Liver (tissue), 9 donors: Measurements from ENCODE around the gene NTNG2. TPM values are rescaled to one million over a fixed set of nuclear protein-coding genes. Genes with fewer than 3 reads are reported as not detected.

Source experiments
- DNase-seq: peaks from one replicate; pipeline ENCODE4 v3.0.0-alpha.2; 2017; ENCODE audit warnings: low spot score
- H3K27ac ChIP-seq, 2 donors: one replicate each; pipeline ENCODE4 v1.7.0; 2013; ENCODE audit warnings: inconsistent platforms in 2 of 2, low read length in 2 of 2, control low read depth in 1 of 2, low read depth in 1 of 2, mild to moderate bottlenecking in 1 of 2
- H3K27me3 ChIP-seq, 4 donors: one replicate each; pipeline versions ENCODE4 v1.6.1 to v1.7.0; 2013; ENCODE audit warnings: low read length in 3 of 4, inconsistent platforms in 1 of 4, mild to moderate bottlenecking in 1 of 4, moderate library complexity in 1 of 4; ENCODE audit not compliant: control insufficient read depth in 4 of 4, insufficient read depth in 4 of 4
- H3K36me3 ChIP-seq, 4 donors: one replicate each; pipeline versions ENCODE4 v1.6.1 to v1.7.0; 2013; ENCODE audit warnings: low read length in 3 of 4, mild to moderate bottlenecking in 3 of 4, low read depth in 1 of 4, moderate library complexity in 1 of 4; ENCODE audit not compliant: control insufficient read depth in 4 of 4, insufficient read depth in 3 of 4
- H3K4me1 ChIP-seq, 4 donors: one replicate each; pipeline versions ENCODE4 v1.6.1 to v1.7.0; 2013; ENCODE audit warnings: low read length in 3 of 4, mild to moderate bottlenecking in 3 of 4, moderate library complexity in 1 of 4; ENCODE audit not compliant: control insufficient read depth in 4 of 4, insufficient read depth in 4 of 4
- H3K4me3 ChIP-seq, 3 donors: one replicate each; pipeline versions ENCODE4 v1.6.1 to v1.7.0; 2013; ENCODE audit warnings: low read length in 3 of 3, control low read depth in 1 of 3, low read depth in 1 of 3, mild to moderate bottlenecking in 1 of 3
- H3K9ac ChIP-seq, 2 donors: one replicate each; pipeline ENCODE4 v1.7.0; 2013; ENCODE audit warnings: low read length in 2 of 2, mild to moderate bottlenecking in 2 of 2, moderate library complexity in 2 of 2, control low read depth in 1 of 2, low read depth in 1 of 2
- H3K9me3 ChIP-seq, 4 donors: one replicate each; pipeline versions ENCODE4 v1.6.1 to v1.7.0; 2013; ENCODE audit warnings: low read length in 3 of 4; ENCODE audit not compliant: control insufficient read depth in 4 of 4
- ATF3 ChIP-seq: IDR thresholded peaks from 2 replicates; pipeline ENCODE4 v1.6.1; 2016; ENCODE audit warnings: antibody characterized with exemption
- CTCF ChIP-seq: fragments of 150-350 bp; IDR thresholded peaks from 2 replicates; pipeline ENCODE4 v1.5.1; 2017; ENCODE audit warnings: improper control_type of control experiment, low read depth, low read length; ENCODE audit not compliant: missing input control
- EGR1 ChIP-seq, 2 donors: IDR thresholded peaks; 2 replicates each; pipeline ENCODE4 v1.6.1; 2016 to 2018; ENCODE audit warnings: antibody characterized with exemption in 2 of 2, low read depth in 2 of 2
- FOXA1 ChIP-seq: IDR thresholded peaks from 2 replicates; pipeline ENCODE4 v1.6.1; 2016; ENCODE audit warnings: antibody characterized with exemption
- FOXA2 ChIP-seq: IDR thresholded peaks from 2 replicates; pipeline ENCODE4 v1.6.1; 2016; ENCODE audit warnings: antibody characterized with exemption
- GABPA ChIP-seq, 2 donors: IDR thresholded peaks in 1 of 2; conservative IDR thresholded peaks in 1 of 2; 2 replicates each; pipeline ENCODE4 v1.6.1; 2016; ENCODE audit warnings: antibody characterized with exemption in 2 of 2, mild to moderate bottlenecking in 1 of 2, moderate library complexity in 1 of 2
- HNF4A ChIP-seq, 2 donors: conservative IDR thresholded peaks; 2 replicates each; pipeline ENCODE4 v1.6.1; 2016; ENCODE audit warnings: antibody characterized with exemption in 2 of 2, mild to moderate bottlenecking in 2 of 2
- JUND ChIP-seq, 2 donors: IDR thresholded peaks; 2 replicates each; pipeline ENCODE4 v1.6.1; 2016; ENCODE audit warnings: antibody characterized with exemption in 2 of 2
- NR2F2 ChIP-seq: IDR thresholded peaks from 2 replicates; pipeline ENCODE4 v1.6.1; 2016; ENCODE audit warnings: antibody characterized with exemption
- RAD21 ChIP-seq, 2 donors: IDR thresholded peaks; 2 replicates each; pipeline ENCODE4 v1.6.1; 2016; ENCODE audit warnings: antibody characterized with exemption in 2 of 2, mild to moderate bottlenecking in 2 of 2
- RXRA ChIP-seq, 2 donors: IDR thresholded peaks; 2 replicates each; pipeline ENCODE4 v1.6.1; 2017 to 2018; ENCODE audit warnings: antibody characterized with exemption in 2 of 2, mild to moderate bottlenecking in 1 of 2
- SP1 ChIP-seq: IDR thresholded peaks from 2 replicates; pipeline ENCODE4 v1.6.1; 2018; ENCODE audit warnings: antibody characterized with exemption, mild to moderate bottlenecking
- TAF1 ChIP-seq: conservative IDR thresholded peaks from 2 replicates; pipeline ENCODE4 v1.6.1; 2016; ENCODE audit warnings: antibody characterized with exemption, mild to moderate bottlenecking
- YY1 ChIP-seq: IDR thresholded peaks from 2 replicates; pipeline ENCODE4 v1.6.1; 2016; ENCODE audit warnings: antibody characterized with exemption, mild to moderate bottlenecking
- ZBTB33 ChIP-seq: IDR thresholded peaks from 2 replicates; pipeline ENCODE4 v1.6.1; 2016; ENCODE audit warnings: antibody characterized with exemption
- WGBS: extraction: QIAGEN DNeasy Blood & Tissue Kit; methylation state at CpG from one replicate; pipeline ENCODE4 v1.1.7; 2013; 5-methylcytosine and 5-hydroxymethylcytosine counted together
- polyA plus RNA-seq, 2 donors: library from polyadenylated mRNA; stranded (reverse) in 1 of 2; unstranded in 1 of 2; fragments of 200-250 nt in 1 of 2; fragments of >200 nt in 1 of 2; fragmentation: Nextera tagmentation in 1 of 2; extraction: Ambion mirVana in 1 of 2; gene quantifications; one replicate each; pipeline versions ENCODE4 v1.2.1 to v1.2.3, GENCODE V29; 2013 to 2015
- total RNA-seq, 2 donors: library from RNA; depleted of rRNA; stranded (reverse); fragments of >200 nt; gene quantifications; one replicate each; pipeline ENCODE4 v1.2.3, GENCODE V29; 2014
- donor health status: healthy.
- donor health status: healthy.
- donor health status: healthy.
- donor health status: healthy.
- donor health status: healthy.

Gene NTNG2
- total and polyA plus RNA-seq, 4 donors: 0.12 to 0.42 (median 0.28) TPM; not detected in 1

- DNase-seq: no peak
- no peak overlapping the region for H3K27ac ChIP-seq
- WGBS: 80% methylated on average over 14 of the region's 14 CpGs
- H3K36me3 ChIP-seq: no peaks in the 10 kb centered on the region
- no peaks in the 10 kb centered on the region for H3K9me3 ChIP-seq
- TF ChIP-seq EGR1 (IDR thresholded peaks at IDR 0.05; ENCODE audit: low read depth in 2 of 2): no peak
- no peak for TF ChIP-seq YY1
- TF ChIP-seq GABPA (IDR thresholded peaks at IDR 0.05 in 1 of 2, conservative IDR thresholded peaks at IDR 0.05 in 1 of 2): no peak
- no peak for TF ChIP-seq ATF3
- no peak for TF ChIP-seq FOXA1
- no peak for TF ChIP-seq JUND (IDR thresholded peaks at IDR 0.05)
- no peak for TF ChIP-seq RXRA (IDR thresholded peaks at IDR 0.05)
- no peak for TF ChIP-seq SP1
- TF ChIP-seq TAF1: no peak
- TF ChIP-seq CTCF: no peak
- TF ChIP-seq RAD21 (IDR thresholded peaks at IDR 0.05): no peak
- no peak for TF ChIP-seq ZBTB33
- no peak for TF ChIP-seq HNF4A (conservative IDR thresholded peaks at IDR 0.05)
- no peak overlapping the region for H3K9ac ChIP-seq
- H3K27me3 ChIP-seq: peaks cover 0 to 5% (median 0%) of the 10 kb centered on the region in 4 donors
- H3K4me1 ChIP-seq: no peaks in the 10 kb centered on the region
- H3K4me3 ChIP-seq: no peak overlapping the region
Measured at GRCh38 chr9:132210472-132211145, 48.8 kb downstream of the NTNG2 start.

- no peaks in the 10 kb centered on the region for H3K4me1 ChIP-seq
- WGBS: 83% methylated on average over 7 of the region's 7 CpGs
Measured at GRCh38 chr9:132211570-132211969, 49.7 kb downstream of the NTNG2 start.

More at GRCh38 chr9:132211570-132211969, 49.7 kb downstream of the NTNG2 start:
- DNase-seq: no peak
- no peak for TF ChIP-seq FOXA2
- no peak for TF ChIP-seq NR2F2
- TF ChIP-seq GABPA (IDR thresholded peaks at IDR 0.05 in 1 of 2, conservative IDR thresholded peaks at IDR 0.05 in 1 of 2): no peak
- TF ChIP-seq RAD21 (IDR thresholded peaks at IDR 0.05): no peak
- TF ChIP-seq TAF1: no peak
- TF ChIP-seq EGR1 (IDR thresholded peaks at IDR 0.05; ENCODE audit: low read depth in 2 of 2): no peak
- TF ChIP-seq ZBTB33: no peak
- TF ChIP-seq ATF3: no peak
- no peak for TF ChIP-seq YY1
- no peak for TF ChIP-seq CTCF
- Histone ChIP-seq H3K9ac (no peak overlapping the region), H3K9me3 (no peaks in the 10 kb centered on the region), H3K27ac (no peak overlapping the region), H3K27me3 (peaks cover 0 to 5% (median 2%) of the 10 kb centered on the region in 4 donors), H3K36me3 (no peaks in the 10 kb centered on the region), H3K4me3 (no peak overlapping the region)
